Stimulated activated CD8-positive, alpha-beta memory T cell treated with anti-CD3 and anti-CD28 coated beads, Interleukin-12 subunit alpha, Interleukin-12 subunit beta, amount 100 ng/mL, for 4 hours (primary cell): ENCODE measurements around the gene KIZ.

ENCODE experiments used
- DNase-seq: peaks from one replicate; pipeline ENCODE4 v3.0.0-alpha.2; 2020; ENCODE audit warnings: low read depth

KIZ gene

DNA sequence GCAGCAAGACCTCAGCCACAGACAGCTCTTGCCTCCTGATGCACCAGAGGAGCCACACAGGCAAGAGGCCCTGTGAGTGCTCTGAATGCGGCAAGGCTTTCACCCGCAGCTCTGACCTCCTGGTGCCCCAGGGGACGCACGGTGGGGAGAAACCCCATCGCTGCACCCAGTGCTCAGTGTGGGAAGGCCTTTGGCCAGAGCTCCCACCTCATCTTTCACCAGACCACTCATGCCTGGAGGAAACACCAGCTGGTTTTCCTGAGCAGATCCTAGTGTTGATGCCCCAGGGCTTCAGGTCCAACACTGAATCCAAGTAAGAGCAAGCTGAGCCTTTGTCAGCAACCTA is 140.3 kb downstream of the KIZ start:
- DNase-seq, result no peak

DNA sequence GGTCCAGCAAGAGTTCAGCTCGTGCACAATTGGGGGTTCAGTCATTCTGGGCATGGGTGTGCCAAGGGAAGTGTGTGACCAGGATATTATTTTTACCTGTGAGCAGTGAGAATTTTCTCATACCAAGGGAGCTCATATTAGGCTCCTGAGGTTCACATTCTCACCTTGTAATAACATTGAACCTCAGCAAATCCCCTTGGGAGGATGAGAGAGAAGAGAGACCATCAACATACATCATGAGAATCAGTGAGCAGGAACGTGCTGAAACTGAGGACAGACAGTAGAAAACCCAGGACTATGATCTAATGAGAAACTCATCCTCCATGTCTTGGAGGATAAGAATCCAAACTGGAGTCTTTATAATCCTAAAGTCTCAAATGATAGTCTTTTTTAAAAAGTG is 143.9 kb downstream of the KIZ start:
- DNase-seq, result no peak

DNA sequence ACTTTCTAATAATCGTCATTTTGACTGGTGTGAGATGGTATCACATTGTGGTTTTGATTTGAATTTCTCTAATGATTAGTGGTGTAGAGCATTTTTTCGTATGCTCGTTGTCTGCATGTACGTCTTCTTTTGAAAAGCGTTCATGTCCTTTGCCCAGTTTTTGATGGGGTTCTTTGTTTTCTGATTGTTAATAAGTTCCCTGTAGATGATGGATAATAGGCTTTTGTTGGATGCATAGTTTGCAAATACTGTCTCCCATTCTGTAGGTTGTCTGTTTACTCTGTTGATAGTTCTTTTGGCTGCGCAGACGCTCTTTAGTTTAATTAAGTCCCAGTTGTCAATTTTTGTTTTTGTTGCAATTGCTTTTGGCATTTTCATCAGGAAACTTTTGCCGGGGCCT is 144.9 kb downstream of the KIZ start:
- no peak for DNase-seq

DNA sequence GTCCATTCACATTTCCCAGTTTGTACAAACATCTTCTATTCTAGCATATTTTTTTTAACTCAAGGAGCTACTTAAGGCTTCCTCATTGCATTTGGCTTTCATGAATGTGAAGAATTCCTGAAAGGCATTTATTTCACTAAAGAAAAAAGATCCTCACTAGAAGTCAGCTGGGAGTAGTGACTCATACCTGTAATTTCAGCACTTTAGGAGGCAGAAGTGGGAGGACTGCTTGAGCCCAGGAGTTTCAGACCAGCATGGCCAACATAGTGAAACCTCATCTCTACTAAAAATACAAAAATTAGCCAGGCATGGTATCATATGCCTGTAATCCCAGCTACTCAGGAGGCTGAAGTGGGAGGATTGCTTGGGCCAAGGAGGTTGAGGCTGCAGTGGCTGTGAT is 146.4 kb downstream of the KIZ start:
- DNase-seq, result no peak

DNA sequence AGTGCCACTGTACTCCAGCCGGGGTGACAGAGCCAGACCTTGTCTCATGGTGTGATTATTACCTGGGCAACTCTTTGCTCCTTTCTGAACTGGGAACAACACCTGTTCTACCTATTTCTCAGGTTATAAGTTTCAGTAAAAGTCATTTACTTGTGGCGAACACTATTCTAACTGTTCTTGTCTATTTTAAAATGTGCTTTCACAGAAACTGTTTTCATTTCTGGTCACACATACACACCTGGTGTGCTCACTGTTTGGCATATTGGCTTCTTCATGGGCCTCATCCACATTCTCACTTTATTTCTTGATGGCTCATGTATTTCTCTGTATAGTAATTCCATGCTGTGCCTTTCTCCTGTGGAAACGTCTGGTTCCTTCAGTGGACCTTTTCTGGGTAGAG is 146.8 kb downstream of the KIZ start:
- DNase-seq, result no peak

DNA sequence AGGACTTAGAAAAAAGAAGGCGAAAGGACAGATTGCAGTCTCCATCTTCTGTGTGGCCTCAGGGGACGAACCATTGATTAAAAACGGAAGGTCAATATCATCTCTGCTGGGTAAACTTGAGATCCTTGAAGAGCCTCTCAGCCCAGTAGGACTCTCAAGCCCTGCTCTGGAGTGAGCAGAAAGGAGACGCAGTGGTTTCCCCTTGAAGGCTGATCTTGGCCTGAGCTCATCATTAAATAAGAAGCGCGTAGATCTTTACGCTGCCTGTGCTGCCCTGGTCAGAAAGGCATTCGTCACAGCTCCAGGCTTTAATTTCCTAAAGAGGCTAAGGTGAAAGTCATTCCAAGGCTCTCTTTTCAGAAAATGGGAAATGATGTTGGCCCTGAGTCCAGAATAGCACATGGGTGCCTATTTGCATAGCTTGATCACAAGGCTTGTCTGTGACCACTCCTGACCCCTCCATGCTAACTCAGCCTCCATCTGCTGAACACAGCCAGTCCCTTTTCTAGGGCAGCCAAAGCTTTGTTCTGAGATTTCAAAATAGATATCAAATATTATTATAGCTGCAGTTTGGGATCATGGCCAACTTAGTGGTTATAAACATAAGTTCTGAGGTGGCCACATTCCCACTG is 148.0 kb downstream of the KIZ start:
- no peak for DNase-seq

DNA sequence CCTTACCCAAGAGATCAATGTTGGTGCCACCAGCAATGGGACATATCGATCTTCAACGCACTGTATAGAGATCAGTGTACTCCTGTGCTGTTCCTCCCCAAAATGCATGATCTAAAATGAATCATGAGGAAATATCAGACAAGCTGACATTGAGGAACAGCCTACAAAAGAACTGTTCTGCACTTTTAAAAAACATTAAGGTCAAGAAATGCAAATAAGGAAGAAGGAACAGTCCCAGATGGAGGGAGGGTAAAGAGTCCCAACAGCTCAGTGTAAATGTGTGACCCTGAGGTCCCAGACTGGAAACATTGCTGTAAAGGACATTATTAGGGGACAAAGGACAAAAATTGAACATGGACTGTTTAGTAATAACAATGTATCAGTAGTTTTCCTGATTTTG is 152.9 kb downstream of the KIZ start:
- DNase-seq, result no peak

DNA sequence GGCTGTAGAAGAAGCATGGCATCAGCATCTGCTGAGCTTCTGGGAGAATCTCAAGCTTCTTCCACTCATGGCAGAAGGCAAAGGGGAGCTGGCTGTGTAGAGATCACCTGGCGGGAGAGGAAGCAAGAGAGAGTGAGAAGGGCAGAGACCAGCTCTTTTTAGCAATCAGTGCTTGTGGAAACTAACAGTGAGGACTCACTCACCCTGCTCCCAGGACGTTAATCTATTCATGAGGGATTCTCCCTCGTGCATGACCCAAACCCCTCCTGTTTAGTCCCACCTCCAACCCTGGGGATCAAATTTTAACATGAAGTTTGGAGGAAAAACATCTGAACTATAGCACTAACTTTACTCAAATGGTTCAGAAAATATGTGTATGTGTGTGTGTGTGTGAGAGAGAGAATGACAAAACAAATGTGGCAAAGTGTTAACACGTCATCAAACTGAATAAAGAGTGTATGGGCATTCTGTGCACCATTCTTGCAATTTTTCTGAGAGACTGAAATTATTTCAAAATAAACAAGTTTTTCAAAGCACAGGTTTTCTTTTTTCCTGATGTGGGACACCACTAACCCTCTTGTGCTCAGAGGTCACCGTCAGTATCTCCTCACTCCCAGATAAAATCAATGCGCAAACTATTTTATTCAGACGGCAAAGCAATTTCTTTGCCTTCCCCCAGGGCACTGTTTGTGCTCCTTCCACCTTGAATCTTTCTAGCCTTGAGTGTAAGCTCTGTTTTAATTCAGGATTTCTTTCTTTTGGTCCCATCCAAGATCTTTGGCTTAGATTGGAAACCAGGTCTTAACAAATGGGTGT is 154.0 kb downstream of the KIZ start:
- DNase-seq, result no peak

DNA sequence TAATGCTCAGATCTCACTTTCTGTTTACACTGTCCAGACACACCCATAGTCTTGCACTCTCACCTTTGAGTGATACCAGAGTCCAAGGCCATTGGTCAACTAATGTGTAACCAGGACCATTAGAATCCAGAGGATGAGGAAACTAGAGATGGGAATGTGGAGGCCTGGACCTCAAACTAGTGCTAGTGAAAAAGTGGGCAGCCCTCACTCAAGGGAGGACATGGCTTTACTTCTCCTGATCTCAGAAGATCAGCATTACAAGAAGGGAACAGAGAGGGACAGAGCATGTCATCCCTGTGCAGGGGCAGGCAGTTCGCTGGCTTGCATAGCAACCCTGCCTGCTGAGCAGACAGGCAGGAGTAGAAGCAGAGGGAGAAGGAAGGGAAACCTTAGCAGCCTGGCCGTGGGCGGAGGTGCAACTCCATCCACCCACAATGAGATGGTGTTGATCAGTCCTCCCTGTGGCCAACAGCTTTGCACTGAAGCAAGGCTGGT is 154.7 kb downstream of the KIZ start:
- no peak for DNase-seq

DNA sequence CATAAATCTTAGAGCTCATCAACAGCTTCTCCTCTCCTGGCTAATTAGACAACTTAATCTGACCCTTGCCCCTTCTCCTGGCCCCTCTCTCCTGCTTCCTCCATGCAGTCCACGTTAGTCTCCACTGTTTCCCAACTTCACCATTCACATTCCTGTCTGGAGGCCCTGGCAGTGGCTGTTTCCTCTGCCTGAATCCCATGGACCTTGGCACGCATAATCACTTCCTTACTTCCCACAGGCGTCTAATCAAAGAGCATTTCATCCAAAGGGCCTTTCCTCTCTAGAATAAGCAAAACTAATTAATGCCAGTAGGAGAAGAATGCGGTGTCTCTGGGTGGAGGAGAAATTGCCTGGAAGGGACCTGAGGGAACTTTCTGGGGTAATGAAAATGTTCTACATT is 160.9 kb downstream of the KIZ start:
- no peak for DNase-seq

DNA sequence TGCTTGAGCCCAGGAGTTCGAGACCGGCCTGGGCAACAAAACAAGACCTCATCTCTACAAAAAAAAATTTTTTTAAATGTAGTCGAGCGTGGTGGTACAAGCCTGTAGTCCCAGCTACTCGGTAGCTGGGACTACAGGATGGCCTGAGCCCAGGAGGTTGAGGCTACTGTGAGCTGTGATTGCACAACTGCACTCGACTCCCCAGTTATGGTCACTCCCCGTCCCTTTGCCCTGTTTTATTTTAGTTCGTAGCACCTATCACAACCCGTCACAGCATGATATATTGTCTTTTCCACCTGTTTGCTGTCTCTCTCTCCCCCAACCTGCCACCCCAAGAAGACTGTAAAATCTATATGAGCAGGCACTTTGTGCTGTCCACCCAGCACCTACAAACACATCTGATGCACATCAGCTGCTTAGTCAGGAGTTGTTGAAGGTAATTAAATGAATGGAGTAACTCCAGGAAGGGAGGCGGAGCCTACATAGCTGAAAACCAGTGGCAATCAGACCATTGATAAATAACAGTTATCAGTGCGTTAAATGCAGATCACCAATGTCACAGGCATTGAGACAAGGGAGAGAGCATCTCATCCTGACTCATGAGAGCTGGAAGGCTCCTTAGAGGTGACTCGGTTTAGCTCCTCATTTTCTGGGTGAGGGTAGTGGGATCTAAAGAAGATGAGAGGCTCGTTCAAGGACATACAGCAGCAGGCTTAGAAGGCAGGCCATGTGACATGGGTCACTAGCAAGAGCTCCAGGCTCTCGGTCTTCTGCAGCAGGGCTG is 162.9 kb downstream of the KIZ start:
- DNase-seq, result no peak

DNA sequence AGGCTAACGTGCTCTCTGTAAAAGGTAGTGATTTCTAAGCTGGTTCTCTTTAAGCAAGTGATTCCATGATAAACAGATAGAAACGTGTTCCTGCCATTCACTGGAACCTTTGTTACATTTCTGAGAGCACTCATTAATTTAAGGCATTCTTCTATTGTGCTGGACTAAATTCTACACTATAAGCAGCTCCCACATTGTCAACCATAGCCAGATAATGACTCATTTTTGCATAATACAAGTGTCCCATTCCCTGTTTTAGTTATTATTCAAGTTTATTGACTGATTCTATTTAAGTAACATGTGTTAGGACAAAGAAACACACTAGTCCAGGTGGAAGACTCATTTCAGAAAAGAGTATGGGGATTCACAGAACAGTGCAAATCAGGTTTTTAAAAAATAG is 163.8 kb downstream of the KIZ start:
- DNase-seq, result no peak

DNA sequence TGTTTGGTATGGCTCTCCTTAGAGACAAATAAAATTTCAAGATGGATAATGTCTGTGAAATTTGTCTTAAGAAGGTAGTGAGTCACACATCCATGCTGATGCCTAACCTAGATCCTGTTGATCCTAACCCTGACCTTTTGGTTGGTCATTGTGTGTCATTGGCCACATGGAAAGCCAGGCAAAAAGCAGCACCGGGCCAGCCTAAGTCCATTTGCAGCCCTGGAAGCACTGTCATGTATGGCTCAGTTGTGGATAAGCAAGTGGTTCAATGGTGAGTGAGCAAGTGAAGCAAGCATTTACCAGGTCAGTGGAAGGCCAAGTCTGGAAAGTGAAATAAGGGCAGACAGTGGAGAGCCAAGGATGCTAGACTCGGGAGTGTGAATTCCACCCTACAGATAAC is 165.1 kb downstream of the KIZ start:
- no peak for DNase-seq

DNA sequence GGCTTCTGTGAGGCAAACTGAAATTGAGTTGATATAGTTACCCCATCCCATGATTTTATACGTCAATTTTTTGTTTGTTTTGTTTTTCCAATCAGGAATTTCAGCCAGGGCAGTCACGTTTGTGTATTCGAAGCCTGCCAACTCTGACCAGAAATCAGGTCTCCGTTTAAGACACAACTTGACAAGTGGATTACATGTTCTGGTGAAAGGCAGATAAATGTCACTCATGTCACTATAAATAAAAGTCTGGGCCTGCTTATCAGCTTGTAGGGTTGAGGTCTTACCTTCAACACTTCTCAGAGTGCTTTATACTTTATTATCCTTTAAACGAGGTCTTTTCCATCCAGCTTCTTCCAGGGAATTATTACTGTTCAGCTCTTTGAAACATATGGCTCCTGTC is 168.9 kb downstream of the KIZ start:
- DNase-seq, result no peak
